Progenitor cell of endocrine pancreas (in vitro differentiated cells): ENCODE results near the gene SLC26A5. TPM values are rescaled to one million over a fixed set of nuclear protein-coding genes. Genes with fewer than 3 reads are reported as not detected.
"Not testable (repeated sequence)": the region's sequence is repeated elsewhere in the genome, so short reads cannot be mapped to it uniquely, and the experiment has no call there.

Experiments
- DNase-seq: peaks from one replicate; pipeline ENCODE4 v3.0.0; 2021; ENCODE audit warnings: low spot score; ENCODE audit not compliant: unreplicated experiment
- H3K27ac Mint-ChIP-seq: 2 replicates; pipeline ENCODE4 v1.8.0; 2021; ENCODE audit warnings: mild to moderate bottlenecking, moderate library complexity, mixed read lengths
- H3K27me3 Mint-ChIP-seq: 2 replicates; pipeline ENCODE4 v1.8.0; 2021; ENCODE audit warnings: mixed read lengths
- H3K36me3 Mint-ChIP-seq: 2 replicates; pipeline ENCODE4 v1.8.0; 2022; ENCODE audit warnings: mixed read lengths; ENCODE audit not compliant: insufficient read depth
- H3K4me1 Mint-ChIP-seq: 2 replicates; pipeline ENCODE4 v1.8.0; 2021; ENCODE audit warnings: low read depth, mixed read lengths
- H3K4me3 Mint-ChIP-seq: 2 replicates; pipeline ENCODE4 v1.8.0; 2021; ENCODE audit warnings: low read depth, mild to moderate bottlenecking, moderate library complexity, mixed read lengths
- H3K9me3 Mint-ChIP-seq: 2 replicates; pipeline ENCODE4 v1.8.0; 2021; ENCODE audit warnings: low read depth, mixed read lengths
- total RNA-seq: library from RNA; stranded (reverse); gene quantifications from 2 replicates; pipeline ENCODE4 v1.2.1, GENCODE V29; 2021
- TF ChIP-seq, protein P1 (sequence below): fragments of 200-600 bp; sonication (generic); IDR thresholded peaks from one replicate; pipeline ENCODE4 v1.5.0; 2021; ENCODE audit warnings: antibody characterized with exemption, mild to moderate bottlenecking; ENCODE audit not compliant: unreplicated experiment

Gene SLC26A5
- total RNA-seq, 1 donor from 2014 or later = 0.17 TPM

DNA sequence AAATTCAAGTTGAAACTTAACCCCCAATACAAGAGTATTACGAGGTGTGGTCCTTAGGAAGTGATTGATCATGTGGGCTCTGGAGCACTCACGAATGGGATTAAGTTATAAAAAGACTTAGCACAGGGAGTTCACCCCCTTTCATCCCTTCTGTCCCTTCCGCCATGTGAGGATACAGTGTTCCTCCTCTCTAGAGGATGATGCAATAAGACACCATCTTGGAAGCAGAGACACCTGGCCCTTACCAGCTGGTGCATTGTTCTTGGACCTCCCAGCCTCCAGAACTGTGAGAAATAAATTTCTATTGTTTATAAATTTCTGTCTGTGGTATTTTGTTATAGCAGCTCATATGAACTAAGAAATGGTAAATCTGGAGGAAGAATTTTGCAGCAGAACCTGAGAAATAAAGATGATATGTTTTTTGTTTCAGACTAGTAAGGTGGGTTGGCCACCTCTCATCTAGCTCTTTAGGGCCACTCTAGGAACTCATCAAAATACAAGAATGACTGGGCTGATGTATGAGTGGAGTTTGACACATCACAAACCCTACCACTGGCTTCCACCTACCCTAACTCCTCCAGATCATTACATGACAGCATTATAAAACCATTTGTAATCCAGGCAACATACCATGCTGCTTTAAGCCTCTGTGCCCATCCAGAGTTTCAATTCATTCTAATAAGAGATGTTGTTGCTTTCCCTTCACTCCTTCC is 22.4 kb downstream of the SLC26A5 start:
- TF ChIP-seq, protein P1, sequence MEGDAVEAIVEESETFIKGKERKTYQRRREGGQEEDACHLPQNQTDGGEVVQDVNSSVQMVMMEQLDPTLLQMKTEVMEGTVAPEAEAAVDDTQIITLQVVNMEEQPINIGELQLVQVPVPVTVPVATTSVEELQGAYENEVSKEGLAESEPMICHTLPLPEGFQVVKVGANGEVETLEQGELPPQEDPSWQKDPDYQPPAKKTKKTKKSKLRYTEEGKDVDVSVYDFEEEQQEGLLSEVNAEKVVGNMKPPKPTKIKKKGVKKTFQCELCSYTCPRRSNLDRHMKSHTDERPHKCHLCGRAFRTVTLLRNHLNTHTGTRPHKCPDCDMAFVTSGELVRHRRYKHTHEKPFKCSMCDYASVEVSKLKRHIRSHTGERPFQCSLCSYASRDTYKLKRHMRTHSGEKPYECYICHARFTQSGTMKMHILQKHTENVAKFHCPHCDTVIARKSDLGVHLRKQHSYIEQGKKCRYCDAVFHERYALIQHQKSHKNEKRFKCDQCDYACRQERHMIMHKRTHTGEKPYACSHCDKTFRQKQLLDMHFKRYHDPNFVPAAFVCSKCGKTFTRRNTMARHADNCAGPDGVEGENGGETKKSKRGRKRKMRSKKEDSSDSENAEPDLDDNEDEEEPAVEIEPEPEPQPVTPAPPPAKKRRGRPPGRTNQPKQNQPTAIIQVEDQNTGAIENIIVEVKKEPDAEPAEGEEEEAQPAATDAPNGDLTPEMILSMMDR = no peak
- Mint-ChIP-seq H3K4me3 (no peak overlapping the region), H3K27ac (no peak overlapping the region), H3K36me3 (no peaks in the 10 kb centered on the region), H3K9me3 (peaks cover 3% of the 10 kb centered on the region), H3K4me1 (no peaks in the 10 kb centered on the region), H3K27me3 (peaks cover 2% of the 10 kb centered on the region)
- DNase-seq = no peak

DNA sequence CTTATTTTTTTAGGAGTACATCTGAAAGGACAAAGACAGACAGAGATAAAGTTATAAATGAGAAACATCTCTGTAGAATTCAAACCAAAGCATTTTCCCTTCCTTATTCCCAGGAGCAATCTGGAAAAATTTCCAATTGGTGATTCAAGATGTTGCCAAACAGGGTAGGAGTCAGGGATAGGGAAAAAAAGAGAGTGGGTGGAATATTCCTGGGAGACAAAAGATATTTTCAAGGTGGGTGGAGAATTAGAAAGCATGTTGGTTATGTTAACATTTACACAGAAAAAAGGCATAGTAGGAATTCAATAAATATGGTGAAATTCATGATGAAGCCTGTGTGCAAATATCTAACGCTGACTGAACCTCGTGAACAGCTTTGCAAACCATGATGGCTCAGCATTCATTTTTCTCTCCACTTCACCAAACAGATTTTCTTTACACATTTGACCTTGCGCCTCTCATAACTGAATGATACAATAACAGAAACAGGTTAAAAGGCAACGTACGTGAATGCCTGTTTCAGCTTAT is 25.1 kb downstream of the SLC26A5 start:
- TF ChIP-seq, protein P1 = no peak
- Mint-ChIP-seq H3K36me3 (no peaks in the 10 kb centered on the region), H3K9me3 (no peaks in the 10 kb centered on the region), H3K27me3 (peaks cover 2% of the 10 kb centered on the region), H3K4me1 (no peaks in the 10 kb centered on the region), H3K4me3 (no peak overlapping the region), H3K27ac (no peak overlapping the region)
- no peak for DNase-seq

DNA sequence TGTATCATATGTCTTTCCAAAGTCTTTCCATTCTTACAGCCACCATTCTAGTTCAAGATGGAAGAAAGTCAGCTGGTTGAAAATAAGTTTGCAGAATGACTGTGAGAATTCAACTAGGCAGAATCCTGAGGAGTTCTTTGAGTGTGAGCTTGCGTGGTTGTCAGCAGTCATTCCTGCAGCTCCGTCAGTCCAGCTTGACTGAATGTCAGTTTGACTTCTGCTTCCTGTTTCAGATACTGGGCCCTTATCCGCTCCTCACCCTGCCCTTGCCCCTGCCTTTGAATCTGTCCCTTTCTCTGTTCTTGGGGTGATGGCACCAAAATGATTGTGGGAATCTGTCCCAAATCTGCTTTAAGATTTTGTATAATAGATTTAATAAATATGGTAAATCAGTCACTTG is 27.8 kb downstream of the SLC26A5 start:
- Mint-ChIP-seq H3K36me3 (no peaks in the 10 kb centered on the region), H3K4me1 (no peaks in the 10 kb centered on the region), H3K27ac (no peak overlapping the region), H3K9me3 (no peaks in the 10 kb centered on the region), H3K4me3 (no peak overlapping the region), H3K27me3 (peaks cover 8% of the 10 kb centered on the region)
- DNase-seq = no peak
- TF ChIP-seq, protein P1 = no peak

DNA sequence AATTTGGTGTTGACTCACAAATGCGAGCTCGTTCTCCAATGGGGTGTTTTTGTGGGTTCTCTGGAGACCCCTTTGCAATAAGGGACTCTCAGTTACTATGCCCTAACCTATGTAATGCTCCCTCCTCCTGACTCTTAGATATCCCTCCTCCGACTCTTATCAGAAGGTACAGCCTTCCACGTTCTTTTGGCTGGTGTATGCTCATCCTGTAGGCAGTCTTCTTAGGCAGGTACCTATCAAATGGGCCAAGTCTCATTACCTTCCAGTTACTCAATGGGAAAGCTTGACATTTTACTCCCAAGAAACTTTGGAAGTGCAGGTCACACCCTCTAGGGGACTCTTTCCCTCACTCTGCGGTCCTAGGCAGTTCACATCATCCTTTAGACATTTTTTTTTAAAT is 32.6 kb downstream of the SLC26A5 start:
- Mint-ChIP-seq H3K36me3 (no peaks in the 10 kb centered on the region), H3K4me1 (no peaks in the 10 kb centered on the region), H3K4me3 (no peak overlapping the region), H3K9me3 (no peaks in the 10 kb centered on the region), H3K27me3 (peaks cover 15% of the 10 kb centered on the region), H3K27ac (no peak overlapping the region)
- TF ChIP-seq, protein P1 = no peak
- DNase-seq = no peak

DNA sequence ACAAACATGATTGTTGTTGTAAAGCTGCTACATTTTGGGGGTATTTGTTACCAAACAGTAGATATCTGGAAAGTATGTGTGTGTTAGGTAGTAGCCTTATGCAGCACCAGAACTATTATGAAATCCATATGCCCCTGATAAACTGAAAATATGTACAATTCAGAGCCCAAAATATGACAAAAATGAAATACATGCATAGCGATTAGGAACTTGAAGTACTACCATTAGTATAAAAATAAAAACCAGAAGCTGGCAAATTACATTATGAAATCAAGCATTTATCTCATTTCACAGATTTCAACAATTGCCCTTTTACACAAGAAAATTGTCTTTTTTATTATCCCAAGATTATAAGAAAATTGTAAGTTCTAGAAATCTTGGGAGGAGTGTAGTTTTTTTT is 33.9 kb downstream of the SLC26A5 start:
- Mint-ChIP-seq H3K27me3 (peaks cover 15% of the 10 kb centered on the region), H3K27ac (no peak overlapping the region), H3K4me3 (no peak overlapping the region), H3K4me1 (no peaks in the 10 kb centered on the region), H3K9me3 (no peaks in the 10 kb centered on the region), H3K36me3 (no peaks in the 10 kb centered on the region)
- TF ChIP-seq, protein P1 = no peak
- no peak for DNase-seq

DNA sequence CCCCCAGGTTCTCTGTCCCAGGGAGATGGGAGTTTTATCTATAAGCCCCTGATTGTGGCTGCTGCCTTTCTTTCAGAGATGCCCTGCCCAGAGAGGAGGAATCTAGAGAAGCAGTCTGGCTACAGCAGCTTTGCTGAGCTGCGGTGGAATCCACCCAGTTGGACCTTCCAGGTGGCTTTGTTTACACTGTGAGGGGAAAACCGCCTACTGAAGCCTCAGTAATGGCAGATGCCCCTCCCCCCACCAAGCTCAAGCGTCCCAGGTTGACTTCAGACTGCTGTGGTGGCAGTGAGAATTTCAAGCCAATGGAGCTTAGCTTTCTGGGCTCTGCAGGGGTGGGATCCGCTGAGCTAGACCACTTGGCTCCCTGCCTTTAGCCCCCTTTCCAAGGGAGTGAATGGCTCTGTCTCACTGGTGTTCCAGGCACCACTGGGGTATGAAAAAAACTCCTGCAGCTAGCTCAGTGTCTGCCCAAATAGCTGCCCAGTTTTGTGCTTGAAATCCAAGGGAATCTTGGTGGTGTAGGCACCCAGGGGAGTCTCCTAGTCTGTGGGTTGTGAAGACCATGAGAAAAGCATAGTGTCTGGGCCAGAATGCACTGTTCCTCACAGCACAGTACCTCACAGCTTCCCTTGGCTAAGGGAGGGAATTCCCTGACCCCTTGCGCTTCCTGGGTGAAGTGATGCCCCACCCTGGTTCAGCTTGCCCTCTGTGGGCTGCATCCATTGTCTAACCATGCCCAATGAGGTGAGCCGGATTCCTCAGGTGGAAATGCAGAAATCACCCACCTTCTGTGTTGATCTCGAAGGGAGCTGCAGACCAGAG is 40.0 kb downstream of the SLC26A5 start:
- not testable (repeated sequence) for DNase-seq, H3K27ac Mint-ChIP-seq, H3K36me3 Mint-ChIP-seq, H3K4me3 Mint-ChIP-seq, H3K4me1 Mint-ChIP-seq, H3K27me3 Mint-ChIP-seq
- H3K9me3 Mint-ChIP-seq = peaks cover 13% of the 10 kb centered on the region

DNA sequence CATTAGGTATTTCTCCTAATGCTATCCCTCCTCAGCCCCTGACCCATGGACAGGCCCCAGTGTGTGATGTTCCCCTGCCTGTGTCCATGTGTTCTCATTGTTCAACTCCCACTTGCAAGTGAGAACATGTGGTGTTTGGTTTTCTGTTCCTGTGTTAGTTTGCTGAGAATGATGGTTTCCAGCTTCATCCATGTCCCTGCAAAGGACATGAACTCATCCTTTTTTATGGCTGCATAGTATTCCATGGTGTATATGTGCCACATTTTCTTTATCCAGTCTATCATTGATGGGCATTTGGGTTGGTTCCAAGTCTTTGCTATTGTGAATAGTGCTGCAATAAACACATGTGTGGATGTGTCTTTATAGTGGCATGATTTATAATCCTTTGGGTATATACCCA is 46.3 kb downstream of the SLC26A5 start:
- H3K27ac Mint-ChIP-seq, H3K27me3 Mint-ChIP-seq, DNase-seq, H3K4me1 Mint-ChIP-seq, H3K36me3 Mint-ChIP-seq, H3K4me3 Mint-ChIP-seq: not testable (repeated sequence)
- H3K9me3 Mint-ChIP-seq = peaks cover 11% of the 10 kb centered on the region
